DOHH2 (cell line): Measurements from ENCODE around the gene MADCAM1.

ENCODE experiments used
- CTCF ChIP-seq: fragments of 200-600 bp; sonication (generic); IDR thresholded peaks from one replicate; pipeline ENCODE4 v1.5.1; 2014; ENCODE audit warnings: antibody characterized with exemption, mild to moderate bottlenecking, low read depth, low read length; ENCODE audit not compliant: poor library complexity, severe bottlenecking
- EZH2phosphoT487 ChIP-seq: fragments of 200-600 bp; sonication (generic); IDR thresholded peaks from 2 replicates; pipeline ENCODE4 v1.6.1; 2017; ENCODE audit warnings: borderline replicate concordance, mild to moderate bottlenecking, antibody characterized with exemption, low read length, moderate library complexity, mixed read lengths

GRCh38 chr19:548886-549830 is 52.9 kb downstream of the MADCAM1 start:
- TF ChIP-seq CTCF: no peak
- TF ChIP-seq EZH2phosphoT487: no peak
